IMR-90 (cell line): Measurements from ENCODE around the gene MAP2K5. TPM values are rescaled to one million over a fixed set of nuclear protein-coding genes. Genes with fewer than 3 reads are reported as not detected.

Source experiments
- ATAC-seq: fragments of 200-7000 bp; cut with Tn5 transposase; 2 replicates; pipeline ENCODE4 v1.9.1; 2020; ENCODE audit warnings: low read depth, mild to moderate bottlenecking, moderate library complexity
- BruUV-seq: library from RNA; stranded (reverse); fragments of 400-500 nt; replicated peaks from 2 replicates; lab custom pipeline; 2021; lab: Mats Ljungman, UMichigan
- CTCF ChIA-PET: fragments of 300-600 bp; formaldehyde crosslinking; extraction: SDS; loops from one replicate; lab custom pipeline; 2021; ENCODE audit warnings: antibody characterized with exemption; lab: Yijun Ruan, JAX
- POLR2A ChIA-PET: fragments of 300-600 bp; sonication (Branson Sonifier 250); formaldehyde crosslinking; loops from one replicate; lab custom pipeline; 2022; ENCODE audit warnings: antibody characterized with exemption; ENCODE audit not compliant: unreplicated experiment; lab: Charles Lee
- DNase-seq: peaks from one replicate; pipeline ENCODE4 v3.0.0; 2013
- H2AFZ ChIP-seq: replicated peaks from 2 replicates; pipeline ENCODE3; 2013; ENCODE audit warnings: low read length, mild to moderate bottlenecking; ENCODE audit not compliant: poor library complexity
- H2AK5ac ChIP-seq: 2 replicates; pipeline ENCODE4 v1.6.1; 2013; ENCODE audit warnings: low read depth, low read length, inconsistent platforms
- H2AK9ac ChIP-seq: replicated peaks from 2 replicates; pipeline ENCODE3; 2013; ENCODE audit warnings: mild to moderate bottlenecking, low read depth, low read length, moderate library complexity; ENCODE audit not compliant: poor library complexity
- H2BK120ac ChIP-seq: 2 replicates; pipeline ENCODE4 v1.6.1; 2013; ENCODE audit warnings: low read depth, low read length, inconsistent platforms
- H2BK15ac ChIP-seq: 3 replicates; pipeline ENCODE4 v1.6.1; 2013; ENCODE audit warnings: low read depth, low read length, inconsistent platforms
- H2BK20ac ChIP-seq: 2 replicates; pipeline ENCODE4 v1.6.1; 2013; ENCODE audit warnings: low read depth, mild to moderate bottlenecking, inconsistent platforms, low read length, moderate library complexity
- H2BK5ac ChIP-seq: 2 replicates; pipeline ENCODE4 v1.6.1; 2013; ENCODE audit warnings: mild to moderate bottlenecking, low read depth, low read length, inconsistent platforms; ENCODE audit not compliant: poor library complexity, severe bottlenecking
- H3K14ac ChIP-seq: replicated peaks from 2 replicates; pipeline ENCODE4 v1.6.1; 2013; ENCODE audit warnings: low read depth, low read length, inconsistent platforms
- H3K18ac ChIP-seq: 2 replicates; pipeline ENCODE4 v1.6.1; 2013; ENCODE audit warnings: low read depth, low read length, control low read depth
- H3K23ac ChIP-seq: 2 replicates; pipeline ENCODE4 v1.6.1; 2013; ENCODE audit warnings: low read depth, low read length, inconsistent platforms
- H3K27ac ChIP-seq: 2 replicates; pipeline ENCODE4 v1.5.1; 2013; ENCODE audit warnings: mild to moderate bottlenecking, control low read depth, low read length; ENCODE audit not compliant: insufficient read depth
- H3K27me3 ChIP-seq: 2 replicates; pipeline ENCODE4 v1.6.1; 2013; ENCODE audit warnings: low read length; ENCODE audit not compliant: control insufficient read depth, insufficient read depth
- H3K36me3 ChIP-seq: 2 replicates; pipeline ENCODE4 v1.6.1; 2013; ENCODE audit warnings: low read length, mixed read lengths; ENCODE audit not compliant: control insufficient read depth, insufficient read depth
- H3K4ac ChIP-seq: 2 replicates; pipeline ENCODE4 v1.6.1; 2013; ENCODE audit warnings: low read depth, low read length, inconsistent platforms
- H3K4me1 ChIP-seq: 2 replicates; pipeline ENCODE4 v1.6.1; 2013; ENCODE audit warnings: low read length, mixed read lengths; ENCODE audit not compliant: control insufficient read depth, insufficient read depth
- H3K4me2 ChIP-seq: 2 replicates; pipeline ENCODE4 v1.6.1; 2013; ENCODE audit warnings: low read depth, mild to moderate bottlenecking, control low read depth, low read length, moderate library complexity
- H3K4me3 ChIP-seq: 2 replicates; pipeline ENCODE4 v1.5.1; 2013; ENCODE audit warnings: low read depth, mild to moderate bottlenecking, control low read depth, low read length, moderate library complexity; ENCODE audit not compliant: insufficient read depth
- H3K56ac ChIP-seq: 2 replicates; pipeline ENCODE4 v1.6.1; 2013; ENCODE audit warnings: low read length, inconsistent platforms; ENCODE audit not compliant: insufficient read depth; ENCODE audit errors: extremely low read depth
- H3K79me1 ChIP-seq, 2 experiments: 2 replicates each; pipeline ENCODE4 v1.6.1; 2013; ENCODE audit warnings: low read length in 2 of 2, inconsistent platforms in 1 of 2, low read depth in 1 of 2
- H3K9ac ChIP-seq: 2 replicates; pipeline ENCODE4 v1.6.1; 2013; ENCODE audit warnings: low read depth, low read length, control low read depth
- H3K9me1 ChIP-seq: 2 replicates; pipeline ENCODE4 v1.6.1; 2013; ENCODE audit warnings: low read length, inconsistent platforms; ENCODE audit not compliant: insufficient read depth
- H3K9me3 ChIP-seq: 2 replicates; pipeline ENCODE4 v1.6.1; 2013; ENCODE audit warnings: low read length; ENCODE audit not compliant: control insufficient read depth, insufficient read depth
- H4K20me1 ChIP-seq: 2 replicates; pipeline ENCODE4 v1.6.1; 2013; ENCODE audit warnings: low read length, inconsistent platforms; ENCODE audit not compliant: insufficient read depth
- H4K5ac ChIP-seq: 2 replicates; pipeline ENCODE4 v1.6.1; 2013; ENCODE audit warnings: mild to moderate bottlenecking, low read depth, low read length, control low read depth
- H4K8ac ChIP-seq, 2 experiments: 2 replicates each; pipeline ENCODE4 v1.6.1; 2013; ENCODE audit warnings: low read depth in 2 of 2, low read length in 2 of 2, control low read depth in 1 of 2, inconsistent platforms in 1 of 2
- H4K91ac ChIP-seq: 2 replicates; pipeline ENCODE4 v1.6.1; 2013; ENCODE audit warnings: low read depth, low read length, inconsistent platforms; ENCODE audit not compliant: insufficient read depth
- BHLHE40 ChIP-seq: fragments of 150-350 bp; IDR thresholded peaks from 2 replicates; pipeline ENCODE4 v1.6.1; 2016; ENCODE audit warnings: mild to moderate bottlenecking, low read depth, low read length
- CEBPB ChIP-seq: IDR thresholded peaks from 2 replicates; pipeline ENCODE4 v1.6.1; 2012; ENCODE audit warnings: low read depth, low read length, improper control_type of control experiment
- CHD1 ChIP-seq: IDR thresholded peaks from 2 replicates; pipeline ENCODE4 v1.6.1; 2012; ENCODE audit warnings: low read depth, low read length, improper control_type of control experiment
- CTCF ChIP-seq: conservative IDR thresholded peaks from 2 replicates; pipeline ENCODE4 v1.5.1; 2012; ENCODE audit warnings: mild to moderate bottlenecking, low read depth, low read length, improper control_type of control experiment
- ELK1 ChIP-seq: fragments of 150-350 bp; IDR thresholded peaks from 2 replicates; pipeline ENCODE4 v1.6.1; 2016; ENCODE audit warnings: low read depth, mild to moderate bottlenecking, low read length, moderate library complexity, borderline replicate concordance
- FOS ChIP-seq: fragments of 150-350 bp; IDR thresholded peaks from 2 replicates; pipeline ENCODE4 v1.6.1; 2016; ENCODE audit warnings: low read depth, low read length
- MAFK ChIP-seq: IDR thresholded peaks from 2 replicates; pipeline ENCODE4 v1.6.1; 2012; ENCODE audit warnings: low read depth, low read length, improper control_type of control experiment
- MAZ ChIP-seq: IDR thresholded peaks from 2 replicates; pipeline ENCODE4 v1.6.1; 2012; ENCODE audit warnings: low read depth, mild to moderate bottlenecking, low read length, improper control_type of control experiment, moderate library complexity, borderline replicate concordance
- MXI1 ChIP-seq: IDR thresholded peaks from 2 replicates; pipeline ENCODE4 v1.6.1; 2012; ENCODE audit warnings: low read depth, mild to moderate bottlenecking, low read length, moderate library complexity, borderline replicate concordance
- NFE2L2 ChIP-seq: fragments of 150-350 bp; IDR thresholded peaks from 2 replicates; pipeline ENCODE4 v1.6.1; 2016; ENCODE audit warnings: low read depth, mild to moderate bottlenecking, low read length
- POLR2A ChIP-seq: IDR thresholded peaks from 2 replicates; pipeline ENCODE4 v1.6.1; 2012; ENCODE audit warnings: mild to moderate bottlenecking, low read depth, low read length
- RCOR1 ChIP-seq: IDR thresholded peaks from 2 replicates; pipeline ENCODE4 v1.6.1; 2012; ENCODE audit warnings: mild to moderate bottlenecking, low read length, improper control_type of control experiment; ENCODE audit not compliant: insufficient replicate concordance
- RFX5 ChIP-seq: IDR thresholded peaks from 2 replicates; pipeline ENCODE4 v1.8.0; 2012; ENCODE audit warnings: low read depth, mild to moderate bottlenecking, low read length, moderate library complexity
- USF2 ChIP-seq: fragments of 150-350 bp; IDR thresholded peaks from 2 replicates; pipeline ENCODE4 v1.6.1; 2017; ENCODE audit warnings: mild to moderate bottlenecking, antibody characterized with exemption, low read length, low read depth
- WGBS, 2 experiments: methylation state at CpG; one replicate each; pipeline versions ENCODE4 v1.1.5 to v1.1.7; 2013; ENCODE audit warnings: missing lambda C conversion rate in 2 of 2; ENCODE audit not compliant: insufficient read length in 1 of 2; ENCODE audit errors: extremely low coverage in 2 of 2; 5-methylcytosine and 5-hydroxymethylcytosine counted together
- dilution Hi-C: fragments of 300-500 bp; cut with HindIII; formaldehyde crosslinking; loops from one replicate; pipeline ENCODE4 v1.14.3; 2018; ENCODE audit warnings: low sequenced_read_pairs; ENCODE audit not compliant: unreplicated experiment
- in situ Hi-C: fragments of 300-500 bp; cut with MboI; formaldehyde crosslinking; loops from 3 replicates; pipeline ENCODE4 v1.14.3; 2019; ENCODE audit warnings: low sequenced_read_pairs, inconsistent platforms, mixed read lengths
- intact Hi-C: fragments of 100-400 bp; cut with micrococcal nuclease; formaldehyde crosslinking; loops from 2 replicates; pipeline ENCODE4 v1.10.0; 2022
- polyA plus RNA-seq, 3 experiments: library from polyadenylated mRNA; depleted of rRNA; stranded (reverse); fragments of >200 nt; gene quantifications; 2 replicates each; pipeline ENCODE4 v1.2.3, GENCODE V29; 2012; ENCODE audit warnings: low replicate concordance in 1 of 3
- total RNA-seq: library from RNA; depleted of rRNA; stranded (reverse); fragments of >200 nt; gene quantifications from 2 replicates; pipeline ENCODE4 v1.2.3, GENCODE V29; 2012

The MAP2K5 gene
- total and polyA plus RNA-seq, 2 of the 4 experiments (the other 2 are of a cell fraction): 1.6 to 6.1 TPM

GRCh38 chr15:67786646-67787045 is 244.1 kb downstream of the MAP2K5 start:
- no peaks in the 10 kb centered on the region for H3K27me3 ChIP-seq
- no peak overlapping the region for H3K4me3 ChIP-seq
- H3K36me3 ChIP-seq: peaks cover 4% of the 10 kb centered on the region; the same call in 1 of the 2 replicates
- intact Hi-C loops (no loop called here), in situ Hi-C loops (no loop called here), dilution Hi-C loops (no loop called here)
- no peak overlapping the region for H3K23ac ChIP-seq
- H2BK20ac ChIP-seq: no peak overlapping the region
- H2AK9ac ChIP-seq: no peak overlapping the region
- no CpG with 5 or more reads among the region's 4 CpGs for WGBS, 2 experiments
- no peaks in the 10 kb centered on the region for H3K9me1 ChIP-seq
- POLR2A ChIA-PET: interaction anchor here (0.6 kb wide), 1 partner anchor 40 kb away, joined by 3 read pairs; no protein-coding TSS in a partner anchor
- no peak overlapping the region for H4K8ac ChIP-seq
- TF ChIP-seq FOS (no peak), ELK1 (no peak), RFX5 (no peak), RCOR1 (no peak), POLR2A (no peak), MAFK (no peak), MXI1 (no peak), CHD1 (no peak), USF2 (no peak), MAZ (no peak), CTCF (no peak), BHLHE40 (no peak), CEBPB (no peak), NFE2L2 (no peak)
- H3K14ac ChIP-seq: no peak overlapping the region
- no peak for ATAC-seq
- no peak overlapping the region for H2BK15ac ChIP-seq
- H3K79me1 ChIP-seq: no peaks in the 10 kb centered on the region
- no peak overlapping the region for H3K9ac ChIP-seq
- H3K4me1 ChIP-seq: no peaks in the 10 kb centered on the region
- no peak overlapping the region for H3K56ac ChIP-seq
- no peak overlapping the region for H2BK5ac ChIP-seq
- no peak overlapping the region for H3K4me2 ChIP-seq
- H4K91ac ChIP-seq: no peak overlapping the region
- no peak for DNase-seq
- no peak overlapping the region for H2BK120ac ChIP-seq
- 0 out of 2 replicates have a peak, but pooled peaks cover 3% of the 10 kb centered on the region for H4K20me1 ChIP-seq
- no peaks in the 10 kb centered on the region for H3K9me3 ChIP-seq
- H3K18ac ChIP-seq: no peak overlapping the region
- H2AK5ac ChIP-seq: no peak overlapping the region
- no peak overlapping the region for H3K27ac ChIP-seq
- CTCF ChIA-PET: interaction anchor here (0.9 kb wide), 1 partner anchor 46 kb away, joined by 4 read pairs; no protein-coding TSS in a partner anchor
- no peak overlapping the region for H4K5ac ChIP-seq
- BruUV-seq: no TSS peak
- no peak overlapping the region for H2AFZ ChIP-seq
- H3K4ac ChIP-seq: no peak overlapping the region
